B cell (primary cell): ENCODE data around the gene SDK1. TPM values are rescaled to one million over a fixed set of nuclear protein-coding genes. Genes with fewer than 3 reads are reported as not detected.

ENCODE experiments used
- ATAC-seq: fragments of 200-7000 bp; cut with Tn5 transposase; one replicate; pipeline ENCODE4 v1.10.0; 2021; ENCODE audit warnings: low read depth, mild to moderate bottlenecking, moderate number of reproducible peaks, moderate library complexity
- CTCF ChIA-PET: fragments of 350-600 bp; sonication (Branson Sonifier 250); formaldehyde crosslinking; loops from one replicate; lab custom pipeline; 2021; ENCODE audit warnings: antibody characterized with exemption, inconsistent platforms; lab: Charles Lee
- POLR2A ChIA-PET: fragments of 350-600 bp; sonication (Branson Sonifier 250); formaldehyde crosslinking; loops from one replicate; lab custom pipeline; 2021; ENCODE audit warnings: antibody characterized with exemption; lab: Charles Lee
- DNase-seq: peaks from one replicate; pipeline ENCODE4 v3.0.0; 2013
- H2AFZ ChIP-seq: 2 replicates; pipeline ENCODE4 v1.6.1; 2012; ENCODE audit warnings: mild to moderate bottlenecking, low read depth, low read length; ENCODE audit not compliant: insufficient read depth, poor library complexity, severe bottlenecking
- H3K27ac ChIP-seq, 2 donors: 1 replicate in 1 of 2; 2 replicates in 1 of 2; pipeline ENCODE4 v1.5.1; 2012 to 2013; ENCODE audit warnings: low read length in 2 of 2, mild to moderate bottlenecking in 2 of 2, moderate library complexity in 1 of 2
- H3K27me3 ChIP-seq, 4 experiments: fragments of 200-600 bp in 1 of 4; sonication (generic) in 1 of 4; replicated peaks in 1 of 4; 1 replicate in 2 of 4; 2 replicates in 2 of 4; pipeline versions ENCODE4 v1.6.1 to v1.7.0; 2013 to 2016; ENCODE audit warnings: low read length in 3 of 4, mild to moderate bottlenecking in 2 of 4, mixed read lengths in 1 of 4, moderate library complexity in 1 of 4; ENCODE audit not compliant: insufficient read depth in 4 of 4, control insufficient read depth in 3 of 4; ENCODE audit errors: control extremely low read depth in 1 of 4
- H3K36me3 ChIP-seq, 2 experiments: replicated peaks in 1 of 2; 1 replicate in 1 of 2; 2 replicates in 1 of 2; pipeline versions ENCODE4 v1.6.1 to v1.7.1; 2013; ENCODE audit warnings: low read length in 1 of 2; ENCODE audit not compliant: insufficient read depth in 2 of 2, control insufficient read depth in 1 of 2; ENCODE audit errors: control extremely low read depth in 1 of 2, extremely low read depth in 1 of 2
- H3K4me1 ChIP-seq, 2 donors: fragments of 200-600 bp in 1 of 2; sonication (generic) in 1 of 2; 1 replicate in 1 of 2; 2 replicates in 1 of 2; pipeline versions ENCODE4 v1.5.1 to v1.6.1; 2013 to 2017; ENCODE audit warnings: low read length in 2 of 2; ENCODE audit not compliant: control insufficient read depth in 2 of 2, insufficient read depth in 2 of 2
- H3K4me2 ChIP-seq: replicated peaks from 2 replicates; pipeline ENCODE3; 2012; ENCODE audit warnings: mild to moderate bottlenecking, low read depth, low read length; ENCODE audit not compliant: poor library complexity, severe bottlenecking
- H3K4me3 ChIP-seq, 5 experiments: fragments of 200-600 bp in 1 of 5; sonication (generic) in 1 of 5; 1 replicate in 3 of 5; 2 replicates in 2 of 5; pipeline versions ENCODE4 v1.5.1 to v1.7.0; 2011 to 2016; ENCODE audit warnings: low read length in 4 of 5, mild to moderate bottlenecking in 4 of 5, low read depth in 2 of 5, control low read depth in 1 of 5, moderate library complexity in 1 of 5; ENCODE audit not compliant: insufficient read depth in 1 of 5; ENCODE audit errors: control extremely low read depth in 1 of 5, extremely low read depth in 1 of 5
- H3K79me2 ChIP-seq: fragments of 200-600 bp; sonication (generic); one replicate; pipeline ENCODE4 v1.6.0; 2016; ENCODE audit warnings: low read length; ENCODE audit not compliant: control insufficient read depth, insufficient read depth
- H3K9ac ChIP-seq: fragments of 200-600 bp; sonication (generic); 2 replicates; pipeline ENCODE4 v1.6.1; 2017; ENCODE audit warnings: mild to moderate bottlenecking, low read length, moderate library complexity
- H3K9me3 ChIP-seq, 3 donors: one replicate each; pipeline versions ENCODE4 v1.6.1 to v1.7.1; 2013; ENCODE audit warnings: low read length in 2 of 3; ENCODE audit not compliant: control insufficient read depth in 2 of 3, insufficient read depth in 1 of 3; ENCODE audit errors: control extremely low read depth in 1 of 3
- H4K20me1 ChIP-seq: 2 replicates; pipeline ENCODE4 v1.6.0; 2012; ENCODE audit warnings: mild to moderate bottlenecking, low read length; ENCODE audit not compliant: insufficient read depth, control insufficient read depth, poor library complexity, severe bottlenecking
- H3K27ac Mint-ChIP-seq: one replicate; pipeline ENCODE4 v1.8.0; 2021; ENCODE audit warnings: mixed read lengths
- H3K27me3 Mint-ChIP-seq: one replicate; pipeline ENCODE4 v1.8.0; 2021; ENCODE audit warnings: mixed read lengths
- H3K4me1 Mint-ChIP-seq: one replicate; pipeline ENCODE4 v1.8.0; 2021; ENCODE audit warnings: mixed read lengths
- H3K4me3 Mint-ChIP-seq: one replicate; pipeline ENCODE4 v1.8.0; 2021; ENCODE audit warnings: mixed read lengths
- H3K9me3 Mint-ChIP-seq: one replicate; pipeline ENCODE4 v1.8.0; 2022; ENCODE audit warnings: mixed read lengths; ENCODE audit not compliant: insufficient read depth
- CTCF ChIP-seq: fragments of 200-600 bp; IDR thresholded peaks from one replicate; pipeline ENCODE4 v1.8.0; 2022; ENCODE audit warnings: antibody characterized with exemption, mild to moderate bottlenecking
- EZH2 ChIP-seq: IDR thresholded peaks from 2 replicates; pipeline ENCODE4 v1.6.1; 2012; ENCODE audit warnings: borderline replicate concordance, low read depth, mild to moderate bottlenecking, moderate library complexity, low read length; ENCODE audit not compliant: insufficient read depth, poor library complexity, severe bottlenecking
- WGBS: methylation state at CpG from one replicate; pipeline ENCODE4 v1.1.5; 2013; ENCODE audit warnings: missing lambda C conversion rate; ENCODE audit not compliant: insufficient coverage; 5-methylcytosine and 5-hydroxymethylcytosine counted together
- intact Hi-C: fragments of 100-400 bp; cut with micrococcal nuclease; formaldehyde crosslinking; loops from one replicate; pipeline ENCODE4 v1.10.0; 2022
- polyA plus RNA-seq: library from polyadenylated mRNA; depleted of rRNA; stranded (reverse); fragments of >200 nt; gene quantifications from 2 replicates; pipeline ENCODE4 v1.2.3, GENCODE V29; 2012
- total RNA-seq, 2 donors: library from RNA; stranded (reverse); fragments of 120-200 nt in 1 of 2; gene quantifications; 1 replicate in 1 of 2; 2 replicates in 1 of 2; pipeline versions ENCODE4 v1.2.3 to v1.2.4, GENCODE V29; 2013 to 2022

SDK1 gene
- total and polyA plus RNA-seq, 2 donors (not counting 1 experiment from before 2014, with no cell fraction given): 0.73 to 2.0 TPM

- no peak overlapping the region for H3K4me3 Mint-ChIP-seq
- no peaks in the 10 kb centered on the region for H3K79me2 ChIP-seq
- no peak overlapping the region for H3K27ac ChIP-seq
- H3K4me1 Mint-ChIP-seq: peaks cover 29% of the 10 kb centered on the region
- TF ChIP-seq CTCF (no peak), EZH2 (no peak)
- 90% methylated on average over 4 of the region's 11 CpGs for WGBS
- no peaks in the 10 kb centered on the region for H3K27me3 ChIP-seq
- H3K27me3 Mint-ChIP-seq: peaks cover 13% of the 10 kb centered on the region
- no peak overlapping the region for H3K4me3 ChIP-seq
- no peak for DNase-seq
- peaks cover 4 to 30% of the 10 kb centered on the region in 2 donors for H3K4me1 ChIP-seq
- CTCF ChIA-PET: no interaction called here
- intact Hi-C loops: no loop called here
- peaks cover 0 to 12% (median 0%) of the 10 kb centered on the region in 3 donors for H3K9me3 ChIP-seq
- no peaks in the 10 kb centered on the region for H4K20me1 ChIP-seq
- no peak for ATAC-seq
- no peaks in the 10 kb centered on the region for H3K36me3 ChIP-seq
- H2AFZ ChIP-seq: no peak overlapping the region
- H3K9me3 Mint-ChIP-seq: peaks cover 6% of the 10 kb centered on the region
- no peak overlapping the region for H3K4me2 ChIP-seq
- H3K27ac Mint-ChIP-seq: no peak overlapping the region
- POLR2A ChIA-PET: no interaction called here
- no peak overlapping the region for H3K9ac ChIP-seq
These were observed 659.2 kb downstream of the SDK1 start for GRCh38 chr7:3960050-3960763.

GRCh38 chr7:3960942-3961341, 659.9 kb downstream of the SDK1 start:
- Histone ChIP-seq H3K4me2 (no peak overlapping the region), H3K36me3 (no peaks in the 10 kb centered on the region), H3K9ac (no peak overlapping the region), H2AFZ (no peak overlapping the region), H3K27me3 (no peaks in the 10 kb centered on the region), H3K4me1 (peaks cover under 1 to 23% of the 10 kb centered on the region in 2 donors), H3K9me3 (peaks cover 0 to 12% (median 0%) of the 10 kb centered on the region in 3 donors), H3K27ac (no peak overlapping the region), H4K20me1 (no peaks in the 10 kb centered on the region), H3K4me3 (no peak overlapping the region), H3K79me2 (no peaks in the 10 kb centered on the region)
- peaks cover 13% of the 10 kb centered on the region for H3K27me3 Mint-ChIP-seq
- WGBS: no CpG with 5 or more reads among the region's 3 CpGs
- H3K27ac Mint-ChIP-seq: no peak overlapping the region
- DNase-seq (no peak), ATAC-seq (no peak)
- intact Hi-C loops: no loop called here
- TF ChIP-seq CTCF (no peak), EZH2 (no peak)
- H3K4me1 Mint-ChIP-seq: peaks cover 23% of the 10 kb centered on the region
- POLR2A ChIA-PET: no interaction called here
- H3K4me3 Mint-ChIP-seq: no peak overlapping the region
- peaks cover 6% of the 10 kb centered on the region for H3K9me3 Mint-ChIP-seq
- CTCF ChIA-PET: no interaction called here
